Measurements from ENCODE around the gene CAPN13. TPM values are rescaled to one million over a fixed set of nuclear protein-coding genes. Genes with fewer than 3 reads are reported as not detected.

Gene CAPN13
- total RNA-seq, 1 experiment from 2014 or later, result not detected

DNA sequence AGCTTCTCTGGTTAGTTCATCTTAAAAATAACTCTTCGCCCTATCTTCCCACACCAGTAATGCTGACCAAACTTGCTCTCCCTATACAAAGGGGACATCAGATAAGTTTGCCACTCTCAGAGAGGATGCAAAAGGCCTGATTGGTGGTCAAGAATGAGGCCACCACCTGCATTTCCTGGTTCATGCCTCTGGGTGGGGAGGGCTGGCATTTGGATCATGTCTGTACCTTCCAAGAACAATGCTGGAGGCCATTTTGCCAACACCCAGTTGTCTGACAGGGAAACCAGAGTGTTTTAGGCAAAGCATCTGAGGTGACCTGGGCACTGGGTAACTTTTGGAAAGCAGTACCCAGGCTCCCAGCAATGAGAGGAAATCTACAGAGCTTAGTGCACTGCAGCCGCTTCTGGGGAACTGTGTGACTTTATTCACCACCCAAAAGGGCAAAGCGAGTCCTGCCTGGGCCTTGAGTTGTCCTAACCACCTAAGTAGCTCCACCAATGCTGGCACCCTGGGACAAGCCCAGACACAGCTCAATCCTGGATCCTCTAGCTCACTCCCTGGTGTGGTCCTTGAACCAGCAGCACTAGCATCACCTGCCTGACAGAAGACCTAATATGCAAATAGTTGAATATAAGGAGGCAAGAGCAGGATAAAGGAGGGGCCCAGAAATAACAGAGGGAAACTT lies 35.1 kb downstream of the CAPN13 start:
- Mint-ChIP-seq H3K4me1 (ENCODE audit: insufficient read depth, unreplicated experiment) (no peaks in the 10 kb centered on the region), H3K27ac (ENCODE audit: low read depth, unreplicated experiment) (no peak overlapping the region), H3K9me3 (ENCODE audit: unreplicated experiment) (no peaks in the 10 kb centered on the region), H3K36me3 (ENCODE audit: insufficient read depth, unreplicated experiment) (no peaks in the 10 kb centered on the region), H3K4me3 (ENCODE audit: unreplicated experiment) (no peak overlapping the region), H3K27me3 (ENCODE audit: insufficient read depth, unreplicated experiment) (peaks cover 83% of the 10 kb centered on the region)
- no peak for DNase-seq (ENCODE audit: unreplicated experiment)
- CTCF ChIA-PET, result no interaction called here
- intact Hi-C loops (cut with micrococcal nuclease), result no loop called here
- TF ChIP-seq, protein P1, sequence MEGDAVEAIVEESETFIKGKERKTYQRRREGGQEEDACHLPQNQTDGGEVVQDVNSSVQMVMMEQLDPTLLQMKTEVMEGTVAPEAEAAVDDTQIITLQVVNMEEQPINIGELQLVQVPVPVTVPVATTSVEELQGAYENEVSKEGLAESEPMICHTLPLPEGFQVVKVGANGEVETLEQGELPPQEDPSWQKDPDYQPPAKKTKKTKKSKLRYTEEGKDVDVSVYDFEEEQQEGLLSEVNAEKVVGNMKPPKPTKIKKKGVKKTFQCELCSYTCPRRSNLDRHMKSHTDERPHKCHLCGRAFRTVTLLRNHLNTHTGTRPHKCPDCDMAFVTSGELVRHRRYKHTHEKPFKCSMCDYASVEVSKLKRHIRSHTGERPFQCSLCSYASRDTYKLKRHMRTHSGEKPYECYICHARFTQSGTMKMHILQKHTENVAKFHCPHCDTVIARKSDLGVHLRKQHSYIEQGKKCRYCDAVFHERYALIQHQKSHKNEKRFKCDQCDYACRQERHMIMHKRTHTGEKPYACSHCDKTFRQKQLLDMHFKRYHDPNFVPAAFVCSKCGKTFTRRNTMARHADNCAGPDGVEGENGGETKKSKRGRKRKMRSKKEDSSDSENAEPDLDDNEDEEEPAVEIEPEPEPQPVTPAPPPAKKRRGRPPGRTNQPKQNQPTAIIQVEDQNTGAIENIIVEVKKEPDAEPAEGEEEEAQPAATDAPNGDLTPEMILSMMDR (IDR thresholded peaks at IDR 0.05; ENCODE audit: unreplicated experiment), result no peak
- POLR2A ChIA-PET, result no interaction called here
- BruUV-seq (replicated peaks), result no TSS peak

DNA sequence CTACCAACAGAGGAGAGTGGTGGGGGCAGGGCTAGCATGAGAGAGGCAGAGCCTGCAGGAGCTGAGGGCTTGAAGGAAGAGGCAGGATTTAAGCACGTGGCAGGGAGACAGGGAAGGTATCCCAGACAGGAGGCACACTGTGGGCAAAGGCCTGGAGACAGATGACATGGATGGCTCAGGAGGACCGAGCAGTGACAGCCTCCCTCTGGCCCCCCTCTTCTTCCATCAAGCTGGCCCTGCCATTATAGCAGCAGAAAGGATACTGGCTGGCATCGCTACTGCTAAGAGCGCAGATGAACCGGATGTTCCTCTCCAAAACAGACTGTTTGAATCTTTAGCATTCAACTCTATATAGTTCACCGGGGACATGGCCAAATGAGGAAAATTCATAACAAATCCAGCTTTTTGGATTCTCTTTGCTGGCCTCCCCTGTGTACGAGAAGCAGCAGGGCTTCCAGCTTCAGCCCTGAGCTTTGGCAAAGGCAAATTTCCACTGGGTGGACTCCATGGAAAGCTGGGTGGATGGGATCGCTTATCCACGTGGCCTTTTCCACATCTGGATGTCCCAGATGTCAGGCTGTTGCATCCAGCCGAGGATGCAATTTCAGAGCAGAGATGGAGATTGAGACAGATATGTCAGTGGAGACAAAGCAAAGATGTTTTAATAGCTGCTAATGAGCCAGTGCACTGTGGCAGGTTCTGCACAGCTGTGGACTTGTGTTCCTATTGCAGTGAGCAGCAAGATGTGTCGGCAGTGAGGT lies 36.2 kb downstream of the CAPN13 start:
- H3K36me3 Mint-ChIP-seq (ENCODE audit: insufficient read depth, unreplicated experiment), result no peaks in the 10 kb centered on the region
- BruUV-seq (replicated peaks), result no TSS peak
- ChIA-PET POLR2A (no interaction called here), CTCF (no interaction called here)
- no peaks in the 10 kb centered on the region for H3K4me1 Mint-ChIP-seq (ENCODE audit: insufficient read depth, unreplicated experiment)
- H3K27me3 Mint-ChIP-seq (ENCODE audit: insufficient read depth, unreplicated experiment), result peaks cover 88% of the 10 kb centered on the region
- H3K9me3 Mint-ChIP-seq (ENCODE audit: unreplicated experiment), result no peaks in the 10 kb centered on the region
- no peak overlapping the region for H3K4me3 Mint-ChIP-seq (ENCODE audit: unreplicated experiment)
- DNase-seq (ENCODE audit: unreplicated experiment), result no peak
- TF ChIP-seq, protein P1 (IDR thresholded peaks at IDR 0.05; ENCODE audit: unreplicated experiment), result no peak
- intact Hi-C loops (cut with micrococcal nuclease), result no loop called here
- peak overlapping the region; percentile 40 for H3K27ac Mint-ChIP-seq (ENCODE audit: low read depth, unreplicated experiment)

DNA sequence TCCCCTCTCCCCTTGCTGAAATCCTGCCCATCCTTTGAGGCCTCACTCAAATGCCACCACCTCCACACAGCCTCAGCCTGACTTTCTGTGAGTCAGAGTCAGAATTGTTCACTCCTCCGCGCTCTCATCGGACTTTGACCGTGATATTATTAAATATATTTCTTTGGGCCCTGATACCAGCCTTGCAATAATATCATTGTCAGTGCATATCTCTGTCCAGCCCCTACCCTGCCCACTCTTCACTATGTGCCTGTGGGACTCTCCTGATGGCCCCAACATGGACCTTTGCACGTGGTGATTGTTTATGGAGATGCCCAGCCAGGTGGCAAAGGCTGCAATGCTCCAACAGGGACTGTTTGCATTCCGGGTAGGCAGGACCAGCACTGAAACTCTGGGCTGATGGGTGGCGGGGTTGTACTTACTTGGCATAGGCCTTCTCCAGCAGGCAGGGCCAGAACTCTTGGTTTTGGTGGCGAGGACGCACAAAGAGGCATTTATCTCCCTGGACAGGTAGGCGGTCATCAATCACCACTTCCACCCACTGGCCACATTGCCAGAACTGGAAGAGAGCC lies 37.3 kb downstream of the CAPN13 start:
- H3K27me3 Mint-ChIP-seq (ENCODE audit: insufficient read depth, unreplicated experiment), result peaks cover 88% of the 10 kb centered on the region
- TF ChIP-seq, protein P1 (IDR thresholded peaks at IDR 0.05; ENCODE audit: unreplicated experiment), result no peak
- ChIA-PET CTCF (no interaction called here), POLR2A (no interaction called here)
- intact Hi-C loops (cut with micrococcal nuclease), result no loop called here
- H3K9me3 Mint-ChIP-seq (ENCODE audit: unreplicated experiment), result no peaks in the 10 kb centered on the region
- no peaks in the 10 kb centered on the region for H3K4me1 Mint-ChIP-seq (ENCODE audit: insufficient read depth, unreplicated experiment)
- no TSS peak for BruUV-seq (replicated peaks)
- no peaks in the 10 kb centered on the region for H3K36me3 Mint-ChIP-seq (ENCODE audit: insufficient read depth, unreplicated experiment)
- H3K27ac Mint-ChIP-seq (ENCODE audit: low read depth, unreplicated experiment), result no peak overlapping the region
- H3K4me3 Mint-ChIP-seq (ENCODE audit: unreplicated experiment), result no peak overlapping the region
- no peak for DNase-seq (ENCODE audit: unreplicated experiment)

DNA sequence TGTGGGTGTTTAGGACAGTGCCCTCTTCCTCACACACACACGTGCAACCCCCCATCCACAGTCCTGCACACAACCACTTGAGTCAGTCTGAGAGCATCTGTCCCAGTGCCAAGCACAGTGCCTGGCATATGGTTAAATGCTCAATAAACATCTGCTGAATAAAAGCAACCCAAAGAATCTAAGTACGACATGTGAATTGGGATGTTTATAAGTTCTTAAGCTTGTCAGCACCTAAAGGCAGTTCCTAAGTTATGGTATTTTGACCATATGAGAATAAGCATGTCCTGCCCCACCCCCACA lies 37.8 kb downstream of the CAPN13 start:
- DNase-seq (ENCODE audit: unreplicated experiment), result no peak
- CTCF ChIA-PET, result no interaction called here
- intact Hi-C loops (cut with micrococcal nuclease), result no loop called here
- POLR2A ChIA-PET, result no interaction called here
- H3K27ac Mint-ChIP-seq (ENCODE audit: low read depth, unreplicated experiment), result no peak overlapping the region
- no peaks in the 10 kb centered on the region for H3K9me3 Mint-ChIP-seq (ENCODE audit: unreplicated experiment)
- no TSS peak for BruUV-seq (replicated peaks)
- no peaks in the 10 kb centered on the region for H3K36me3 Mint-ChIP-seq (ENCODE audit: insufficient read depth, unreplicated experiment)
- no peak overlapping the region for H3K4me3 Mint-ChIP-seq (ENCODE audit: unreplicated experiment)
- H3K27me3 Mint-ChIP-seq (ENCODE audit: insufficient read depth, unreplicated experiment), result peaks cover 84% of the 10 kb centered on the region
- no peaks in the 10 kb centered on the region for H3K4me1 Mint-ChIP-seq (ENCODE audit: insufficient read depth, unreplicated experiment)
- TF ChIP-seq, protein P1 (IDR thresholded peaks at IDR 0.05; ENCODE audit: unreplicated experiment), result no peak
